HCT116 (cell line): ENCODE results near the gene DARS1. TPM values are rescaled to one million over a fixed set of nuclear protein-coding genes. Genes with fewer than 3 reads are reported as not detected.

Experiments
- ATAC-seq: fragments of 200-7000 bp; cut with Tn5 transposase; 2 replicates; pipeline ENCODE4 v1.9.1; 2020; ENCODE audit warnings: mild to moderate bottlenecking, moderate library complexity
- BruUV-seq: library from RNA; stranded (reverse); fragments of 400-500 nt; replicated peaks from 2 replicates; lab custom pipeline; 2021; lab: Mats Ljungman, UMichigan
- CTCF ChIA-PET: fragments of 300-600 bp; sonication (Branson Sonifier 250); formaldehyde crosslinking; loops from one replicate; lab custom pipeline; 2021; ENCODE audit warnings: antibody characterized with exemption; lab: Charles Lee
- POLR2A ChIA-PET: fragments of 300-600, 350-600 bp; sonication (Branson Sonifier 250); formaldehyde crosslinking; loops from one replicate; lab custom pipeline; 2021; ENCODE audit warnings: antibody characterized with exemption; lab: Charles Lee
- RAD21 ChIA-PET, 2 experiments: fragments of 300-600 bp; sonication (Branson Sonifier 250); formaldehyde crosslinking; loops; one replicate each; lab custom pipeline; 2023; ENCODE audit warnings: low total read pairs in 2 of 2; ENCODE audit not compliant: uncharacterized antibody in 2 of 2, unreplicated experiment in 2 of 2, low non-redundant PET in 1 of 2; lab: Charles Lee
- DNase-seq: peaks from one replicate; pipeline ENCODE4 v3.0.0-alpha.2; 2010; ENCODE audit warnings: low read depth, low spot score
- H2AFZ ChIP-seq: fragments of 200-600 bp; shearing (Covaris generic), sonication (generic); 2 replicates; pipeline ENCODE4 v1.6.1; 2017; ENCODE audit warnings: low read depth, mixed run types, mixed read lengths, antibody characterized with exemption, low read length; ENCODE audit not compliant: poor library complexity, severe bottlenecking
- H3K27ac ChIP-seq: 2 replicates; pipeline ENCODE4 v1.5.1; 2012; ENCODE audit warnings: low read depth, low read length
- H3K27me3 ChIP-seq: fragments of 200-600 bp; sonication (generic); 2 replicates; pipeline ENCODE4 v1.6.1; 2016; ENCODE audit warnings: mixed run types, low read length, mixed read lengths; ENCODE audit not compliant: insufficient read depth
- H3K36me3 ChIP-seq, 2 experiments: fragments of 200-500 bp in 1 of 2; fragments of 200-600 bp in 1 of 2; sonication (Bioruptor generic) in 1 of 2; sonication (generic) in 1 of 2; 2 replicates each; pipeline versions ENCODE4 v1.5.1 to v1.6.1; 2014 to 2016; ENCODE audit warnings: low read length in 2 of 2, inconsistent platforms in 1 of 2, mixed read lengths in 1 of 2, mixed run types in 1 of 2; ENCODE audit not compliant: insufficient read depth in 2 of 2, control insufficient read depth in 1 of 2
- H3K4me1 ChIP-seq, 2 experiments: fragments of 200-600 bp in 1 of 2; sonication (generic) in 1 of 2; 2 replicates each; pipeline versions ENCODE4 v1.5.1 to v1.6.1; 2012 to 2017; ENCODE audit warnings: low read length in 2 of 2, inconsistent platforms in 1 of 2, mild to moderate bottlenecking in 1 of 2, mixed read lengths in 1 of 2, mixed run types in 1 of 2, moderate library complexity in 1 of 2; ENCODE audit not compliant: insufficient read depth in 2 of 2, control insufficient read depth in 1 of 2
- H3K4me2 ChIP-seq: fragments of 200-600 bp; sonication (generic); 2 replicates; pipeline ENCODE4 v1.6.1; 2017; ENCODE audit warnings: mixed run types, low read length, mixed read lengths
- H3K4me3 ChIP-seq, 2 experiments: fragments of 200-600 bp in 1 of 2; sonication (generic) in 1 of 2; replicated peaks in 1 of 2; 2 replicates each; pipeline ENCODE4 v1.5.1; 2011 to 2016; ENCODE audit warnings: low read length in 2 of 2, control low read depth in 1 of 2, low read depth in 1 of 2, mild to moderate bottlenecking in 1 of 2, mixed read lengths in 1 of 2, mixed run types in 1 of 2
- H3K79me2 ChIP-seq: fragments of 200-600 bp; sonication (generic); 2 replicates; pipeline ENCODE4 v1.6.1; 2017; ENCODE audit warnings: mild to moderate bottlenecking, mixed run types, low read length, moderate library complexity, mixed read lengths; ENCODE audit not compliant: insufficient read depth
- H3K9ac ChIP-seq: fragments of 200-600 bp; sonication (generic); 2 replicates; pipeline ENCODE4 v1.6.1; 2016; ENCODE audit warnings: low read length, mixed read lengths
- H3K9me2 ChIP-seq: fragments of 200-600 bp; sonication (generic), shearing (Covaris generic); 2 replicates; pipeline ENCODE4 v1.6.1; 2017; ENCODE audit warnings: mixed run types, mild to moderate bottlenecking, moderate library complexity; ENCODE audit not compliant: insufficient read depth
- H3K9me3 ChIP-seq, 2 experiments: fragments of 200-500 bp in 1 of 2; fragments of 200-600 bp in 1 of 2; sonication (Bioruptor generic) in 1 of 2; sonication (generic) in 1 of 2; 2 replicates each; pipeline ENCODE4 v1.6.1; 2014 to 2017; ENCODE audit warnings: low read length in 2 of 2, mixed read lengths in 2 of 2, inconsistent platforms in 1 of 2, low read depth in 1 of 2, mild to moderate bottlenecking in 1 of 2, mixed run types in 1 of 2, moderate library complexity in 1 of 2; ENCODE audit not compliant: control insufficient read depth in 1 of 2, insufficient read depth in 1 of 2
- H4K20me1 ChIP-seq: fragments of 200-600 bp; sonication (generic), shearing (Covaris generic); 2 replicates; pipeline ENCODE4 v1.6.1; 2017; ENCODE audit warnings: mixed run types, mild to moderate bottlenecking, moderate library complexity; ENCODE audit not compliant: insufficient read depth
- CEBPB ChIP-seq: IDR thresholded peaks from 2 replicates; pipeline ENCODE4 v1.6.1; 2012; ENCODE audit warnings: low read depth
- EGR1 ChIP-seq: IDR thresholded peaks from 2 replicates; pipeline ENCODE4 v1.6.1; 2012; ENCODE audit warnings: low read depth
- EZH2phosphoT487 ChIP-seq: fragments of 200-600 bp; IDR thresholded peaks from 2 replicates; pipeline ENCODE4 v1.6.1; 2018; ENCODE audit warnings: antibody characterized with exemption, borderline replicate concordance
- POLR2A ChIP-seq: IDR thresholded peaks from 2 replicates; pipeline ENCODE4 v1.7.0; 2011; ENCODE audit warnings: borderline replicate concordance; ENCODE audit not compliant: insufficient read depth, insufficient read length; ENCODE audit errors: extremely low read depth
- POLR2AphosphoS5 ChIP-seq: IDR thresholded peaks from 2 replicates; pipeline ENCODE4 v1.6.1; 2011; ENCODE audit warnings: mild to moderate bottlenecking, low read depth, low read length, moderate library complexity
- SIN3A ChIP-seq: IDR thresholded peaks from 2 replicates; pipeline ENCODE4 v1.6.1; 2012; ENCODE audit warnings: low read depth
- SP1 ChIP-seq: IDR thresholded peaks from 2 replicates; pipeline ENCODE4 v1.6.1; 2012; ENCODE audit warnings: low read depth
- SRF ChIP-seq: IDR thresholded peaks from 2 replicates; pipeline ENCODE4 v1.6.1; 2012; ENCODE audit warnings: low read depth
- TCF7L2 ChIP-seq: IDR thresholded peaks from 2 replicates; pipeline ENCODE4 v1.7.0; 2011; ENCODE audit warnings: borderline replicate concordance, inconsistent platforms; ENCODE audit not compliant: insufficient read depth, insufficient read length; ENCODE audit errors: extremely low read depth
- YY1 ChIP-seq: IDR thresholded peaks from 2 replicates; pipeline ENCODE4 v1.6.1; 2011; ENCODE audit warnings: low read length, low read depth, moderate library complexity, mild to moderate bottlenecking; ENCODE audit not compliant: insufficient replicate concordance; ENCODE audit errors: extremely low read depth
- ZFX ChIP-seq: fragments of 450-650 bp; IDR thresholded peaks from 2 replicates; pipeline ENCODE4 v1.6.1; 2017
- ZNF274 ChIP-seq: fragments of 200-500 bp; sonication (Bioruptor generic); IDR thresholded peaks from 2 replicates; pipeline ENCODE4 v1.6.1; 2014; ENCODE audit warnings: mild to moderate bottlenecking, low read depth, low read length, inconsistent platforms
- intact Hi-C: fragments of 100-400 bp; cut with micrococcal nuclease; formaldehyde crosslinking; loops from 2 replicates; pipeline ENCODE4 v1.10.0; 2022
- total RNA-seq: library from RNA; stranded (reverse); gene quantifications from one replicate; pipeline ENCODE4 v1.2.1, GENCODE V29; 2021; ENCODE audit not compliant: unreplicated experiment
- TF ChIP-seq, protein P1 (sequence below): IDR thresholded peaks from 2 replicates; pipeline ENCODE4 v1.6.1; 2011; ENCODE audit warnings: mild to moderate bottlenecking, low read length, moderate library complexity; ENCODE audit not compliant: insufficient replicate concordance; ENCODE audit errors: extremely low read depth
- TF ChIP-seq, protein P2 (sequence below): IDR thresholded peaks from 2 replicates; pipeline ENCODE4 v1.6.1; 2012; ENCODE audit warnings: low read depth

The DARS1 gene
- total RNA-seq, 1 experiment from 2014 or later = 94.8 TPM

DNA sequence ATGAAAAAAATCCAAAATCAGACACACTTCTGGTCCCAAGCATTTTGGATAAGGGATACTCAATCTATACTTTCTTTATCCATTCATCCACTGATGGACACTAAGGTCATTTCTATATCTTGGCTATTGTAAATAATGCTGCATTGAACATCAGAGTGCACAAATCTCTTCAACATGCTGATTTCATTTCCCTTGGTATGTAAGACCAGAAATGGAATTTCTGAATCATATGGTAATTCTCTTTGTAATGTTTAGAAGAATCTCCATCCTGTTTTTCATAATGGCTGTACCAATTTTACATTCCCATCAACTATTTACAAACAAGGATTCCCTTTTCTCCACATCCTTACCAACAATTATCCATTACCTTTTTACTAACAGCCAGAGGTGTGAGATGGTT is 75.5 kb downstream of the DARS1 start:
- H3K9ac ChIP-seq = no peak overlapping the region
- TF ChIP-seq, protein P1, sequence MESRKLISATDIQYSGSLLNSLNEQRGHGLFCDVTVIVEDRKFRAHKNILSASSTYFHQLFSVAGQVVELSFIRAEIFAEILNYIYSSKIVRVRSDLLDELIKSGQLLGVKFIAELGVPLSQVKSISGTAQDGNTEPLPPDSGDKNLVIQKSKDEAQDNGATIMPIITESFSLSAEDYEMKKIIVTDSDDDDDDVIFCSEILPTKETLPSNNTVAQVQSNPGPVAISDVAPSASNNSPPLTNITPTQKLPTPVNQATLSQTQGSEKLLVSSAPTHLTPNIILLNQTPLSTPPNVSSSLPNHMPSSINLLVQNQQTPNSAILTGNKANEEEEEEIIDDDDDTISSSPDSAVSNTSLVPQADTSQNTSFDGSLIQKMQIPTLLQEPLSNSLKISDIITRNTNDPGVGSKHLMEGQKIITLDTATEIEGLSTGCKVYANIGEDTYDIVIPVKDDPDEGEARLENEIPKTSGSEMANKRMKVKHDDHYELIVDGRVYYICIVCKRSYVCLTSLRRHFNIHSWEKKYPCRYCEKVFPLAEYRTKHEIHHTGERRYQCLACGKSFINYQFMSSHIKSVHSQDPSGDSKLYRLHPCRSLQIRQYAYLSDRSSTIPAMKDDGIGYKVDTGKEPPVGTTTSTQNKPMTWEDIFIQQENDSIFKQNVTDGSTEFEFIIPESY = no peak
- TF ChIP-seq SP1 (no peak), POLR2AphosphoS5 (no peak), EGR1 (no peak), CEBPB (no peak), SRF (no peak), ZFX (no peak), SIN3A (no peak), POLR2A (no peak), YY1 (no peak), EZH2phosphoT487 (no peak), ZNF274 (no peak), TCF7L2 (no peak)
- TF ChIP-seq, protein P2, sequence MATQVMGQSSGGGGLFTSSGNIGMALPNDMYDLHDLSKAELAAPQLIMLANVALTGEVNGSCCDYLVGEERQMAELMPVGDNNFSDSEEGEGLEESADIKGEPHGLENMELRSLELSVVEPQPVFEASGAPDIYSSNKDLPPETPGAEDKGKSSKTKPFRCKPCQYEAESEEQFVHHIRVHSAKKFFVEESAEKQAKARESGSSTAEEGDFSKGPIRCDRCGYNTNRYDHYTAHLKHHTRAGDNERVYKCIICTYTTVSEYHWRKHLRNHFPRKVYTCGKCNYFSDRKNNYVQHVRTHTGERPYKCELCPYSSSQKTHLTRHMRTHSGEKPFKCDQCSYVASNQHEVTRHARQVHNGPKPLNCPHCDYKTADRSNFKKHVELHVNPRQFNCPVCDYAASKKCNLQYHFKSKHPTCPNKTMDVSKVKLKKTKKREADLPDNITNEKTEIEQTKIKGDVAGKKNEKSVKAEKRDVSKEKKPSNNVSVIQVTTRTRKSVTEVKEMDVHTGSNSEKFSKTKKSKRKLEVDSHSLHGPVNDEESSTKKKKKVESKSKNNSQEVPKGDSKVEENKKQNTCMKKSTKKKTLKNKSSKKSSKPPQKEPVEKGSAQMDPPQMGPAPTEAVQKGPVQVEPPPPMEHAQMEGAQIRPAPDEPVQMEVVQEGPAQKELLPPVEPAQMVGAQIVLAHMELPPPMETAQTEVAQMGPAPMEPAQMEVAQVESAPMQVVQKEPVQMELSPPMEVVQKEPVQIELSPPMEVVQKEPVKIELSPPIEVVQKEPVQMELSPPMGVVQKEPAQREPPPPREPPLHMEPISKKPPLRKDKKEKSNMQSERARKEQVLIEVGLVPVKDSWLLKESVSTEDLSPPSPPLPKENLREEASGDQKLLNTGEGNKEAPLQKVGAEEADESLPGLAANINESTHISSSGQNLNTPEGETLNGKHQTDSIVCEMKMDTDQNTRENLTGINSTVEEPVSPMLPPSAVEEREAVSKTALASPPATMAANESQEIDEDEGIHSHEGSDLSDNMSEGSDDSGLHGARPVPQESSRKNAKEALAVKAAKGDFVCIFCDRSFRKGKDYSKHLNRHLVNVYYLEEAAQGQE = no peak
- H3K9me3 ChIP-seq = no peaks in the 10 kb centered on the region
- RAD21 ChIA-PET = no interaction called here
- H3K4me3 ChIP-seq = no peak overlapping the region
- H3K27me3 ChIP-seq = no peaks in the 10 kb centered on the region
- POLR2A ChIA-PET = no interaction called here
- peaks cover 23 to 39% of the 10 kb centered on the region in 2 experiments; a peak in 3 of 4 replicates for H3K36me3 ChIP-seq
- no peaks in the 10 kb centered on the region for H4K20me1 ChIP-seq
- H3K4me2 ChIP-seq = no peak overlapping the region
- DNase-seq (no peak), ATAC-seq (no peak)
- no peaks in the 10 kb centered on the region for H3K9me2 ChIP-seq
- no peaks in the 10 kb centered on the region for H3K79me2 ChIP-seq
- H3K4me1 ChIP-seq = no peaks in the 10 kb centered on the region
- no peak overlapping the region for H2AFZ ChIP-seq
- intact Hi-C loops = loop anchor here (5.0 to 10.0 kb wide), 2 partner anchors 205 to 923 kb away; partner anchors contain the start of gene CXCR4
- no peak overlapping the region for H3K27ac ChIP-seq
- no TSS peak for BruUV-seq
- CTCF ChIA-PET = no interaction called here
